IMR-90 (cell line): Measurements from ENCODE around the gene SLC44A1. TPM values are rescaled to one million over a fixed set of nuclear protein-coding genes. Genes with fewer than 3 reads are reported as not detected.

Experiments used
- ATAC-seq: fragments of 200-7000 bp; cut with Tn5 transposase; 2 replicates; pipeline ENCODE4 v1.9.1; 2020; ENCODE audit warnings: low read depth, mild to moderate bottlenecking, moderate library complexity
- BruUV-seq: library from RNA; stranded (reverse); fragments of 400-500 nt; replicated peaks from 2 replicates; lab custom pipeline; 2021; lab: Mats Ljungman, UMichigan
- CTCF ChIA-PET: fragments of 300-600 bp; formaldehyde crosslinking; extraction: SDS; loops from one replicate; lab custom pipeline; 2021; ENCODE audit warnings: antibody characterized with exemption; lab: Yijun Ruan, JAX
- POLR2A ChIA-PET: fragments of 300-600 bp; sonication (Branson Sonifier 250); formaldehyde crosslinking; loops from one replicate; lab custom pipeline; 2022; ENCODE audit warnings: antibody characterized with exemption; ENCODE audit not compliant: unreplicated experiment; lab: Charles Lee
- DNase-seq: peaks from one replicate; pipeline ENCODE4 v3.0.0; 2013
- H2AFZ ChIP-seq: replicated peaks from 2 replicates; pipeline ENCODE3; 2013; ENCODE audit warnings: low read length, mild to moderate bottlenecking; ENCODE audit not compliant: poor library complexity
- H2AK5ac ChIP-seq: 2 replicates; pipeline ENCODE4 v1.6.1; 2013; ENCODE audit warnings: low read depth, low read length, inconsistent platforms
- H2AK9ac ChIP-seq: replicated peaks from 2 replicates; pipeline ENCODE3; 2013; ENCODE audit warnings: mild to moderate bottlenecking, low read depth, low read length, moderate library complexity; ENCODE audit not compliant: poor library complexity
- H2BK120ac ChIP-seq: 2 replicates; pipeline ENCODE4 v1.6.1; 2013; ENCODE audit warnings: low read depth, low read length, inconsistent platforms
- H2BK15ac ChIP-seq: 3 replicates; pipeline ENCODE4 v1.6.1; 2013; ENCODE audit warnings: low read depth, low read length, inconsistent platforms
- H2BK20ac ChIP-seq: 2 replicates; pipeline ENCODE4 v1.6.1; 2013; ENCODE audit warnings: low read depth, mild to moderate bottlenecking, inconsistent platforms, low read length, moderate library complexity
- H2BK5ac ChIP-seq: 2 replicates; pipeline ENCODE4 v1.6.1; 2013; ENCODE audit warnings: mild to moderate bottlenecking, low read depth, low read length, inconsistent platforms; ENCODE audit not compliant: poor library complexity, severe bottlenecking
- H3K14ac ChIP-seq: replicated peaks from 2 replicates; pipeline ENCODE4 v1.6.1; 2013; ENCODE audit warnings: low read depth, low read length, inconsistent platforms
- H3K18ac ChIP-seq: 2 replicates; pipeline ENCODE4 v1.6.1; 2013; ENCODE audit warnings: low read depth, low read length, control low read depth
- H3K23ac ChIP-seq: 2 replicates; pipeline ENCODE4 v1.6.1; 2013; ENCODE audit warnings: low read depth, low read length, inconsistent platforms
- H3K27ac ChIP-seq: 2 replicates; pipeline ENCODE4 v1.5.1; 2013; ENCODE audit warnings: mild to moderate bottlenecking, control low read depth, low read length; ENCODE audit not compliant: insufficient read depth
- H3K27me3 ChIP-seq: 2 replicates; pipeline ENCODE4 v1.6.1; 2013; ENCODE audit warnings: low read length; ENCODE audit not compliant: control insufficient read depth, insufficient read depth
- H3K36me3 ChIP-seq: 2 replicates; pipeline ENCODE4 v1.6.1; 2013; ENCODE audit warnings: low read length, mixed read lengths; ENCODE audit not compliant: control insufficient read depth, insufficient read depth
- H3K4ac ChIP-seq: 2 replicates; pipeline ENCODE4 v1.6.1; 2013; ENCODE audit warnings: low read depth, low read length, inconsistent platforms
- H3K4me1 ChIP-seq: 2 replicates; pipeline ENCODE4 v1.6.1; 2013; ENCODE audit warnings: low read length, mixed read lengths; ENCODE audit not compliant: control insufficient read depth, insufficient read depth
- H3K4me2 ChIP-seq: 2 replicates; pipeline ENCODE4 v1.6.1; 2013; ENCODE audit warnings: low read depth, mild to moderate bottlenecking, control low read depth, low read length, moderate library complexity
- H3K4me3 ChIP-seq: 2 replicates; pipeline ENCODE4 v1.5.1; 2013; ENCODE audit warnings: low read depth, mild to moderate bottlenecking, control low read depth, low read length, moderate library complexity; ENCODE audit not compliant: insufficient read depth
- H3K56ac ChIP-seq: 2 replicates; pipeline ENCODE4 v1.6.1; 2013; ENCODE audit warnings: low read length, inconsistent platforms; ENCODE audit not compliant: insufficient read depth; ENCODE audit errors: extremely low read depth
- H3K79me1 ChIP-seq, 2 experiments: 2 replicates each; pipeline ENCODE4 v1.6.1; 2013; ENCODE audit warnings: low read length in 2 of 2, inconsistent platforms in 1 of 2, low read depth in 1 of 2
- H3K9ac ChIP-seq: 2 replicates; pipeline ENCODE4 v1.6.1; 2013; ENCODE audit warnings: low read depth, low read length, control low read depth
- H3K9me1 ChIP-seq: 2 replicates; pipeline ENCODE4 v1.6.1; 2013; ENCODE audit warnings: low read length, inconsistent platforms; ENCODE audit not compliant: insufficient read depth
- H3K9me3 ChIP-seq: 2 replicates; pipeline ENCODE4 v1.6.1; 2013; ENCODE audit warnings: low read length; ENCODE audit not compliant: control insufficient read depth, insufficient read depth
- H4K20me1 ChIP-seq: 2 replicates; pipeline ENCODE4 v1.6.1; 2013; ENCODE audit warnings: low read length, inconsistent platforms; ENCODE audit not compliant: insufficient read depth
- H4K5ac ChIP-seq: 2 replicates; pipeline ENCODE4 v1.6.1; 2013; ENCODE audit warnings: mild to moderate bottlenecking, low read depth, low read length, control low read depth
- H4K8ac ChIP-seq, 2 experiments: 2 replicates each; pipeline ENCODE4 v1.6.1; 2013; ENCODE audit warnings: low read depth in 2 of 2, low read length in 2 of 2, control low read depth in 1 of 2, inconsistent platforms in 1 of 2
- H4K91ac ChIP-seq: 2 replicates; pipeline ENCODE4 v1.6.1; 2013; ENCODE audit warnings: low read depth, low read length, inconsistent platforms; ENCODE audit not compliant: insufficient read depth
- BHLHE40 ChIP-seq: fragments of 150-350 bp; IDR thresholded peaks from 2 replicates; pipeline ENCODE4 v1.6.1; 2016; ENCODE audit warnings: mild to moderate bottlenecking, low read depth, low read length
- CEBPB ChIP-seq: IDR thresholded peaks from 2 replicates; pipeline ENCODE4 v1.6.1; 2012; ENCODE audit warnings: low read depth, low read length, improper control_type of control experiment
- CHD1 ChIP-seq: IDR thresholded peaks from 2 replicates; pipeline ENCODE4 v1.6.1; 2012; ENCODE audit warnings: low read depth, low read length, improper control_type of control experiment
- FOS ChIP-seq: fragments of 150-350 bp; IDR thresholded peaks from 2 replicates; pipeline ENCODE4 v1.6.1; 2016; ENCODE audit warnings: low read depth, low read length
- MAFK ChIP-seq: IDR thresholded peaks from 2 replicates; pipeline ENCODE4 v1.6.1; 2012; ENCODE audit warnings: low read depth, low read length, improper control_type of control experiment
- MAZ ChIP-seq: IDR thresholded peaks from 2 replicates; pipeline ENCODE4 v1.6.1; 2012; ENCODE audit warnings: low read depth, mild to moderate bottlenecking, low read length, improper control_type of control experiment, moderate library complexity, borderline replicate concordance
- MXI1 ChIP-seq: IDR thresholded peaks from 2 replicates; pipeline ENCODE4 v1.6.1; 2012; ENCODE audit warnings: low read depth, mild to moderate bottlenecking, low read length, moderate library complexity, borderline replicate concordance
- NFE2L2 ChIP-seq: fragments of 150-350 bp; IDR thresholded peaks from 2 replicates; pipeline ENCODE4 v1.6.1; 2016; ENCODE audit warnings: low read depth, mild to moderate bottlenecking, low read length
- POLR2A ChIP-seq: IDR thresholded peaks from 2 replicates; pipeline ENCODE4 v1.6.1; 2012; ENCODE audit warnings: mild to moderate bottlenecking, low read depth, low read length
- RAD21 ChIP-seq: IDR thresholded peaks from 2 replicates; pipeline ENCODE4 v1.6.1; 2012; ENCODE audit warnings: low read length, improper control_type of control experiment
- RCOR1 ChIP-seq: IDR thresholded peaks from 2 replicates; pipeline ENCODE4 v1.6.1; 2012; ENCODE audit warnings: mild to moderate bottlenecking, low read length, improper control_type of control experiment; ENCODE audit not compliant: insufficient replicate concordance
- RFX5 ChIP-seq: IDR thresholded peaks from 2 replicates; pipeline ENCODE4 v1.8.0; 2012; ENCODE audit warnings: low read depth, mild to moderate bottlenecking, low read length, moderate library complexity
- SMC3 ChIP-seq: fragments of 150-350 bp; IDR thresholded peaks from 2 replicates; pipeline ENCODE4 v1.6.1; 2016; ENCODE audit warnings: low read depth, mild to moderate bottlenecking, antibody characterized with exemption, low read length, moderate library complexity
- WGBS, 2 experiments: methylation state at CpG; one replicate each; pipeline versions ENCODE4 v1.1.5 to v1.1.7; 2013; ENCODE audit warnings: missing lambda C conversion rate in 2 of 2; ENCODE audit not compliant: insufficient read length in 1 of 2; ENCODE audit errors: extremely low coverage in 2 of 2; 5-methylcytosine and 5-hydroxymethylcytosine counted together
- dilution Hi-C: fragments of 300-500 bp; cut with HindIII; formaldehyde crosslinking; loops from one replicate; pipeline ENCODE4 v1.14.3; 2018; ENCODE audit warnings: low sequenced_read_pairs; ENCODE audit not compliant: unreplicated experiment
- in situ Hi-C: fragments of 300-500 bp; cut with MboI; formaldehyde crosslinking; loops from 3 replicates; pipeline ENCODE4 v1.14.3; 2019; ENCODE audit warnings: low sequenced_read_pairs, inconsistent platforms, mixed read lengths
- intact Hi-C: fragments of 100-400 bp; cut with micrococcal nuclease; formaldehyde crosslinking; loops from 2 replicates; pipeline ENCODE4 v1.10.0; 2022
- polyA plus RNA-seq, 3 experiments: library from polyadenylated mRNA; depleted of rRNA; stranded (reverse); fragments of >200 nt; gene quantifications; 2 replicates each; pipeline ENCODE4 v1.2.3, GENCODE V29; 2012; ENCODE audit warnings: low replicate concordance in 1 of 3
- total RNA-seq: library from RNA; depleted of rRNA; stranded (reverse); fragments of >200 nt; gene quantifications from 2 replicates; pipeline ENCODE4 v1.2.3, GENCODE V29; 2012
- TF ChIP-seq, protein P1 (sequence below): conservative IDR thresholded peaks from 2 replicates; pipeline ENCODE4 v1.5.1; 2012; ENCODE audit warnings: mild to moderate bottlenecking, low read depth, low read length, improper control_type of control experiment
- TF ChIP-seq, protein P2 (sequence below): fragments of 150-350 bp; IDR thresholded peaks from 2 replicates; pipeline ENCODE4 v1.6.1; 2016; ENCODE audit warnings: low read depth, mild to moderate bottlenecking, low read length, moderate library complexity, borderline replicate concordance
- TF ChIP-seq, protein P3 (sequence below): fragments of 150-350 bp; IDR thresholded peaks from 2 replicates; pipeline ENCODE4 v1.6.1; 2017; ENCODE audit warnings: mild to moderate bottlenecking, antibody characterized with exemption, low read length, low read depth

SLC44A1 gene
- total and polyA plus RNA-seq, 2 of the 4 experiments (the other 2 are of a cell fraction), result 5.2 to 21.7 TPM

DNA sequence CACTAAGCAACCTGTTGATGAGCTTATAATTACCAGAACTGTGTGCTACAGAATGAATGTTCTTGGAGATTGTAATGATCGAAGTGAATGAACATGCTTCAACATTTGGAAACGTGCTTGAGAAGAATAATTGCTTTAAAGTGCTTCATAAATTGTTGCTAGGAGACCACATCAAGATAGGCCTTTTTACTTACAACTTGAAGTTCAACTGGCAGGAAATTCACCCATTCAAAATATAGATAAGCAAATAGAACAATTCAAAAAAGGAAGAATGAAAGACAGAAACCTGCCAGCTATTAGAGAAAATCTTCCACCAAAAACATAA lies 38.0 kb upstream of the SLC44A1 start:
- ChIA-PET POLR2A (interaction anchor here (0.6 kb wide), 1 partner anchor 326 kb away, joined by 5 read pairs; no protein-coding TSS in a partner anchor), CTCF (no interaction called here)
- WGBS, 2 experiments, result no CpG with 5 or more reads among the region's 2 CpGs
- no TSS peak for BruUV-seq
- Histone ChIP-seq H3K9me3 (no peaks in the 10 kb centered on the region), H3K14ac (no peak overlapping the region), H3K4me3 (no peak overlapping the region), H3K79me1 (no peaks in the 10 kb centered on the region), H3K4me2 (no peak overlapping the region), H3K9me1 (no peaks in the 10 kb centered on the region), H3K4ac (peak overlapping the region; percentile 44; the same call in 1 of the 2 replicates), H2BK15ac (peak overlapping the region; percentile 49; the same call in 1 of the 3 replicates), H3K4me1 (peaks cover 9% of the 10 kb centered on the region), H4K8ac (peak overlapping the region; percentile 23 to 66; a peak in 1 of 4 replicates), H2BK5ac (no peak overlapping the region), H2BK20ac (peak overlapping the region; percentile 35; the same call in 1 of the 2 replicates), H4K91ac (no peak overlapping the region; the same call in 1 of the 2 replicates), H3K56ac (no peak overlapping the region), H2AK9ac (no peak overlapping the region), H3K9ac (no peak overlapping the region), H2AFZ (peak overlapping the region; percentile 71), H4K5ac (peak overlapping the region; percentile 89), H3K27ac (peak overlapping the region; percentile 86; the same call in 1 of the 2 replicates), H3K27me3 (no peaks in the 10 kb centered on the region), H2BK120ac (peak overlapping the region; percentile 78; the same call in 1 of the 2 replicates), H2AK5ac (no peak overlapping the region), H3K36me3 (no peaks in the 10 kb centered on the region), H4K20me1 (no peaks in the 10 kb centered on the region), H3K18ac (peak overlapping the region; percentile 89), H3K23ac (no peak overlapping the region)
- in situ Hi-C loops, result no loop called here
- TF ChIP-seq RCOR1, result no peak
- TF ChIP-seq CEBPB, result no peak
- TF ChIP-seq MAZ, result no peak
- no peak for TF ChIP-seq RAD21
- TF ChIP-seq MAFK, result no peak
- no peak for TF ChIP-seq NFE2L2
- TF ChIP-seq MXI1, result no peak
- no peak for TF ChIP-seq BHLHE40
- no peak for TF ChIP-seq FOS
- TF ChIP-seq, protein P1, sequence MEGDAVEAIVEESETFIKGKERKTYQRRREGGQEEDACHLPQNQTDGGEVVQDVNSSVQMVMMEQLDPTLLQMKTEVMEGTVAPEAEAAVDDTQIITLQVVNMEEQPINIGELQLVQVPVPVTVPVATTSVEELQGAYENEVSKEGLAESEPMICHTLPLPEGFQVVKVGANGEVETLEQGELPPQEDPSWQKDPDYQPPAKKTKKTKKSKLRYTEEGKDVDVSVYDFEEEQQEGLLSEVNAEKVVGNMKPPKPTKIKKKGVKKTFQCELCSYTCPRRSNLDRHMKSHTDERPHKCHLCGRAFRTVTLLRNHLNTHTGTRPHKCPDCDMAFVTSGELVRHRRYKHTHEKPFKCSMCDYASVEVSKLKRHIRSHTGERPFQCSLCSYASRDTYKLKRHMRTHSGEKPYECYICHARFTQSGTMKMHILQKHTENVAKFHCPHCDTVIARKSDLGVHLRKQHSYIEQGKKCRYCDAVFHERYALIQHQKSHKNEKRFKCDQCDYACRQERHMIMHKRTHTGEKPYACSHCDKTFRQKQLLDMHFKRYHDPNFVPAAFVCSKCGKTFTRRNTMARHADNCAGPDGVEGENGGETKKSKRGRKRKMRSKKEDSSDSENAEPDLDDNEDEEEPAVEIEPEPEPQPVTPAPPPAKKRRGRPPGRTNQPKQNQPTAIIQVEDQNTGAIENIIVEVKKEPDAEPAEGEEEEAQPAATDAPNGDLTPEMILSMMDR, result no peak
- TF ChIP-seq, protein P2, sequence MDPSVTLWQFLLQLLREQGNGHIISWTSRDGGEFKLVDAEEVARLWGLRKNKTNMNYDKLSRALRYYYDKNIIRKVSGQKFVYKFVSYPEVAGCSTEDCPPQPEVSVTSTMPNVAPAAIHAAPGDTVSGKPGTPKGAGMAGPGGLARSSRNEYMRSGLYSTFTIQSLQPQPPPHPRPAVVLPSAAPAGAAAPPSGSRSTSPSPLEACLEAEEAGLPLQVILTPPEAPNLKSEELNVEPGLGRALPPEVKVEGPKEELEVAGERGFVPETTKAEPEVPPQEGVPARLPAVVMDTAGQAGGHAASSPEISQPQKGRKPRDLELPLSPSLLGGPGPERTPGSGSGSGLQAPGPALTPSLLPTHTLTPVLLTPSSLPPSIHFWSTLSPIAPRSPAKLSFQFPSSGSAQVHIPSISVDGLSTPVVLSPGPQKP, result no peak
- TF ChIP-seq SMC3, result no peak
- TF ChIP-seq POLR2A, result no peak
- TF ChIP-seq, protein P3, sequence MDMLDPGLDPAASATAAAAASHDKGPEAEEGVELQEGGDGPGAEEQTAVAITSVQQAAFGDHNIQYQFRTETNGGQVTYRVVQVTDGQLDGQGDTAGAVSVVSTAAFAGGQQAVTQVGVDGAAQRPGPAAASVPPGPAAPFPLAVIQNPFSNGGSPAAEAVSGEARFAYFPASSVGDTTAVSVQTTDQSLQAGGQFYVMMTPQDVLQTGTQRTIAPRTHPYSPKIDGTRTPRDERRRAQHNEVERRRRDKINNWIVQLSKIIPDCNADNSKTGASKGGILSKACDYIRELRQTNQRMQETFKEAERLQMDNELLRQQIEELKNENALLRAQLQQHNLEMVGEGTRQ, result no peak
- no peak for TF ChIP-seq CHD1
- no peak for TF ChIP-seq RFX5
- intact Hi-C loops, result no loop called here
- ATAC-seq (no peak), DNase-seq (no peak)
- dilution Hi-C loops, result no loop called here
